ENCODE results near the gene MED8. TPM values are rescaled to one million over a fixed set of nuclear protein-coding genes. Genes with fewer than 3 reads are reported as not detected.

MED8 gene
- total RNA-seq, 1 donor from 2014 or later: 23.6 TPM

- Mint-ChIP-seq H3K9me3 (no peaks in the 10 kb centered on the region), H3K4me3 (no peak overlapping the region), H3K4me1 (peaks cover 20% of the 10 kb centered on the region), H3K36me3 (peaks cover 7% of the 10 kb centered on the region), H3K27me3 (ENCODE audit: insufficient read depth, low read depth) (peaks cover 6% of the 10 kb centered on the region), H3K27ac (no peak overlapping the region)
- DNase-seq (ENCODE audit: low spot score): no peak
- Histone ChIP-seq H3K4me1 (peaks cover 9% of the 10 kb centered on the region), H3K36me3 (no peaks in the 10 kb centered on the region), H3K4me3 (no peak overlapping the region), H3K9ac (no peak overlapping the region), H3K9me3 (ENCODE audit: low read depth) (no peaks in the 10 kb centered on the region), H3K4me2 (no peak overlapping the region), H3K27me3 (no peaks in the 10 kb centered on the region), H4K20me1 (ENCODE audit: low read depth) (peaks cover 12% of the 10 kb centered on the region), H2AFZ (replicated peaks) (no peak overlapping the region), H3K27ac (no peak overlapping the region), H3K79me2 (ENCODE audit: low read depth) (peaks cover 31% of the 10 kb centered on the region), H3F3A (ENCODE audit: low read depth) (peaks cover 12% of the 10 kb centered on the region)
- no peak for TF ChIP-seq CTCF (IDR thresholded peaks at IDR 0.05)
- no peak for TF ChIP-seq EZH2phosphoT487 (IDR thresholded peaks at IDR 0.05)
- no peak for TF ChIP-seq EZH2 (IDR thresholded peaks at IDR 0.05)
Observed at GRCh38 chr1:43392702-43393101, 3.1 kb upstream of the MED8 start.

DNA sequence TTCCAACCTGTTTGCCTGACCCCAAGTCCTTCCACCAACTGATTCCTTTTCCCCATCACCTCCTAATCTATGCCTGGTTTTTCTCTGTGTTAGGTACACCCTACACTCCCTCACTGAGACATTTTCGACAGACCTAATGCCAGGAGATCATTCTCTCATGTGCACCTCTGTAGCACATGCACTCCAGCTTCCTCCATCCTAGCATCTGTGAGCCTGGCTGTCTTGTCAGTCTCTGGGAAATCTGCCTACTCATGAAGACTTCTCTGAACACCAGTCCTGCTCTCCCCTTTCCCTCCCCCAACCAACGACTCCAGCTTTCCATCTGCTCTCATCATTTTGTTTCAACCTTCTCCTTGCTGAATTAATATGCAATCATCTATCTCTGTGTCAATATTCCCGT is 987 bp downstream of the MED8 start:
- H3K27ac Mint-ChIP-seq: no peak overlapping the region
- Histone ChIP-seq H2AFZ (replicated peaks) (no peak overlapping the region), H3K4me3 (peak overlapping the region; percentile 81), H3K9ac (no peak overlapping the region), H3F3A (ENCODE audit: low read depth) (peaks cover 12% of the 10 kb centered on the region), H3K27me3 (no peaks in the 10 kb centered on the region), H3K27ac (peak overlapping the region; percentile 87), H3K79me2 (ENCODE audit: low read depth) (peaks cover 34% of the 10 kb centered on the region), H4K20me1 (ENCODE audit: low read depth) (peaks cover 16% of the 10 kb centered on the region), H3K9me3 (ENCODE audit: low read depth) (no peaks in the 10 kb centered on the region), H3K4me2 (peak overlapping the region; percentile 92), H3K36me3 (no peaks in the 10 kb centered on the region), H3K4me1 (peaks cover 9% of the 10 kb centered on the region)
- H3K4me1 Mint-ChIP-seq: peaks cover 20% of the 10 kb centered on the region
- H3K9me3 Mint-ChIP-seq: no peaks in the 10 kb centered on the region
- no peak for TF ChIP-seq EZH2 (IDR thresholded peaks at IDR 0.05)
- TF ChIP-seq CTCF (IDR thresholded peaks at IDR 0.05): no peak
- TF ChIP-seq EZH2phosphoT487 (IDR thresholded peaks at IDR 0.05): no peak
- no peak for DNase-seq (ENCODE audit: low spot score)
- peaks cover 7% of the 10 kb centered on the region for H3K36me3 Mint-ChIP-seq
- peaks cover 6% of the 10 kb centered on the region for H3K27me3 Mint-ChIP-seq (ENCODE audit: insufficient read depth, low read depth)
- H3K4me3 Mint-ChIP-seq: peak overlapping the region; percentile 100

- Histone ChIP-seq H4K20me1 (ENCODE audit: low read depth) (peaks cover 16% of the 10 kb centered on the region), H3K27ac (no peak overlapping the region), H3K9ac (no peak overlapping the region), H3K4me3 (no peak overlapping the region), H3K4me2 (no peak overlapping the region), H2AFZ (replicated peaks) (no peak overlapping the region), H3K9me3 (ENCODE audit: low read depth) (no peaks in the 10 kb centered on the region), H3F3A (ENCODE audit: low read depth) (peaks cover 12% of the 10 kb centered on the region), H3K27me3 (no peaks in the 10 kb centered on the region), H3K36me3 (no peaks in the 10 kb centered on the region), H3K79me2 (ENCODE audit: low read depth) (peaks cover 34% of the 10 kb centered on the region), H3K4me1 (peaks cover 9% of the 10 kb centered on the region)
- TF ChIP-seq EZH2 (IDR thresholded peaks at IDR 0.05) (no peak), EZH2phosphoT487 (IDR thresholded peaks at IDR 0.05) (no peak), CTCF (IDR thresholded peaks at IDR 0.05) (no peak)
- Mint-ChIP-seq H3K4me1 (peaks cover 20% of the 10 kb centered on the region), H3K27me3 (ENCODE audit: insufficient read depth, low read depth) (peaks cover 6% of the 10 kb centered on the region), H3K9me3 (no peaks in the 10 kb centered on the region), H3K27ac (no peak overlapping the region), H3K4me3 (peak overlapping the region; percentile 100), H3K36me3 (peaks cover 7% of the 10 kb centered on the region)
- no peak for DNase-seq (ENCODE audit: low spot score)
Observed at GRCh38 chr1:43387976-43388599, 1.5 kb downstream of the MED8 start.

Measured in neural progenitor cell (in vitro differentiated cells).